Transverse colon (tissue), 4 donors: Measurements from ENCODE around the gene ELK3. TPM values are rescaled to one million over a fixed set of nuclear protein-coding genes. Genes with fewer than 3 reads are reported as not detected.

Experiments used
- DNase-seq: peaks from one replicate; pipeline ENCODE4 v3.0.0-alpha.2; 2019
- H3K27ac ChIP-seq, 4 donors: fragments of 200-600 bp; sonication (generic); 2 replicates each; pipeline ENCODE4 v1.5.1; 2016 to 2018; ENCODE audit warnings: inconsistent platforms in 4 of 4
- H3K27me3 ChIP-seq: fragments of 200-600 bp; sonication (generic); 2 replicates; pipeline ENCODE4 v1.5.1; 2017; ENCODE audit warnings: inconsistent platforms
- H3K36me3 ChIP-seq, 4 donors: fragments of 200-600 bp; sonication (generic); 2 replicates each; pipeline ENCODE4 v1.5.1; 2017 to 2019; ENCODE audit warnings: inconsistent platforms in 4 of 4
- H3K4me1 ChIP-seq, 4 donors: fragments of 200-600 bp; sonication (generic); 2 replicates each; pipeline ENCODE4 v1.5.1; 2017 to 2020; ENCODE audit warnings: inconsistent platforms in 4 of 4
- H3K4me3 ChIP-seq, 4 donors: fragments of 200-600 bp; sonication (generic); 1 replicate in 1 of 4; 2 replicates in 3 of 4; pipeline versions ENCODE4 v1.5.1 to v1.6.1; 2017 to 2019; ENCODE audit warnings: inconsistent platforms in 4 of 4
- H3K9me3 ChIP-seq, 2 donors: fragments of 200-600 bp; sonication (generic); 2 replicates each; pipeline ENCODE4 v1.5.1; 2017 to 2019; ENCODE audit warnings: inconsistent platforms in 2 of 2
- CTCF ChIP-seq, 5 experiments: fragments of 200-600 bp in 3 of 5; fragments of 450-650 bp in 2 of 5; sonication (generic) in 3 of 5; IDR thresholded peaks; 1 replicate in 2 of 5; 2 replicates in 3 of 5; pipeline ENCODE4 v1.5.1; 2016 to 2017; ENCODE audit warnings: antibody characterized with exemption in 5 of 5, inconsistent platforms in 3 of 5, mild to moderate bottlenecking in 2 of 5, moderate library complexity in 1 of 5
- EP300 ChIP-seq: sonication (generic); formaldehyde crosslinking; IDR thresholded peaks from one replicate; pipeline ENCODE4 v1.6.1; 2017; ENCODE audit warnings: antibody characterized with exemption, low read depth
- POLR2A ChIP-seq: fragments of 450-650 bp; IDR thresholded peaks from one replicate; pipeline ENCODE4 v1.6.1; 2016; ENCODE audit warnings: antibody characterized with exemption, mild to moderate bottlenecking, moderate library complexity
- POLR2AphosphoS5 ChIP-seq, 3 donors: sonication (generic); formaldehyde crosslinking; IDR thresholded peaks; one replicate each; pipeline ENCODE4 v1.6.1; 2016; ENCODE audit warnings: antibody characterized with exemption in 3 of 3
- WGBS, 2 donors: methylation state at CpG; one replicate each; pipeline ENCODE4 v1.1.5; 2018; ENCODE audit warnings: low coverage in 1 of 2; 5-methylcytosine and 5-hydroxymethylcytosine counted together
- in situ Hi-C, 4 donors: fragments of 200-750 bp; cut with MboI; loops; one replicate each; pipeline versions ENCODE4 v1.15.0 to v1.15.1; 2017; ENCODE audit warnings: low sequenced_read_pairs in 3 of 4, low pct_ligation_motif_present in 1 of 4, low pct_unique_long_range_greater_than_20kb in 1 of 4
- intact Hi-C: fragments of 100-400 bp; cut with DNase I; formaldehyde crosslinking; loops from one replicate; pipeline ENCODE4 v1.15.1; 2023; ENCODE audit warnings: low total_unique reads
- total RNA-seq, 4 donors: library from RNA; depleted of rRNA; stranded (reverse); fragments of >200 nt; gene quantifications; one replicate each; pipeline ENCODE4 v1.1.0, GENCODE V29; 2016

ELK3 gene
- total RNA-seq, 4 donors from 2014 or later: 2.2 to 11.3 (median 5.3) TPM

GRCh38 chr12:96247563-96247962, 53.4 kb downstream of the ELK3 start:
- H3K27ac ChIP-seq: no peak overlapping the region
- no peaks in the 10 kb centered on the region for H3K9me3 ChIP-seq
- peaks cover 2 to 13% (median 5%) of the 10 kb centered on the region in 4 donors for H3K4me1 ChIP-seq
- intact Hi-C loops: no loop called here
- 85 to 97% methylated on average over 6 to 13 of the region's 13 CpGs for WGBS, 2 donors
- in situ Hi-C loops: no loop called here
- no peak overlapping the region for H3K4me3 ChIP-seq
- no peak for DNase-seq
- no peak for TF ChIP-seq EP300
- no peak for TF ChIP-seq POLR2AphosphoS5 (IDR thresholded peaks at IDR 0.05)
- no peaks in the 10 kb centered on the region for H3K27me3 ChIP-seq
- peaks cover 0 to 11% (median 0%) of the 10 kb centered on the region in 4 donors for H3K36me3 ChIP-seq

- Histone ChIP-seq H3K27me3 (no peaks in the 10 kb centered on the region), H3K9me3 (no peaks in the 10 kb centered on the region), H3K27ac (peak overlapping the region in 3 of 4 donors; percentile 24 to 71 (median 52)), H3K36me3 (peaks cover 0 to 11% (median 0%) of the 10 kb centered on the region in 4 donors), H3K4me3 (no peak overlapping the region), H3K4me1 (peaks cover 0 to 8% (median 4%) of the 10 kb centered on the region in 4 donors)
- in situ Hi-C loops (no loop called here), intact Hi-C loops (no loop called here)
- 90% methylated on average over 17 of the region's 17 CpGs; no CpG with 5 or more reads in 1 of the 2 donors for WGBS, 2 donors
- TF ChIP-seq POLR2AphosphoS5 (IDR thresholded peaks at IDR 0.05) (no peak), CTCF (IDR thresholded peaks at IDR 0.05) (no peak), EP300 (no peak), POLR2A (no peak)
- DNase-seq: no peak
Observed at GRCh38 chr12:96248136-96248931, 54.2 kb downstream of the ELK3 start.

GRCh38 chr12:96249196-96250118, 55.3 kb downstream of the ELK3 start:
- no peaks in the 10 kb centered on the region for H3K9me3 ChIP-seq
- H3K27ac ChIP-seq: peak overlapping the region; percentile 24 to 71 (median 54)
- in situ Hi-C loops (no loop called here), intact Hi-C loops (no loop called here)
- 76% methylated on average over 16 of the region's 16 CpGs; no CpG with 5 or more reads in 1 of the 2 donors for WGBS, 2 donors
- H3K4me3 ChIP-seq: no peak overlapping the region
- peaks cover 0 to 13% (median 4%) of the 10 kb centered on the region in 4 donors for H3K4me1 ChIP-seq
- H3K36me3 ChIP-seq: peaks cover 0 to 11% (median 0%) of the 10 kb centered on the region in 4 donors
- H3K27me3 ChIP-seq: no peaks in the 10 kb centered on the region
- DNase-seq: peak; percentile 37
- TF ChIP-seq POLR2AphosphoS5 (IDR thresholded peaks at IDR 0.05): peak; percentile 41 to 51 (median 46)
- no peak for TF ChIP-seq EP300
- no peak for TF ChIP-seq POLR2A
- TF ChIP-seq CTCF (IDR thresholded peaks at IDR 0.05): no peak

- peaks cover 0 to 11% (median 0%) of the 10 kb centered on the region in 4 donors for H3K36me3 ChIP-seq
- H3K4me3 ChIP-seq: no peak overlapping the region
- no peaks in the 10 kb centered on the region for H3K9me3 ChIP-seq
- intact Hi-C loops (no loop called here), in situ Hi-C loops (no loop called here)
- TF ChIP-seq CTCF (IDR thresholded peaks at IDR 0.05): no peak
- no peak for TF ChIP-seq POLR2AphosphoS5 (IDR thresholded peaks at IDR 0.05)
- no peak for TF ChIP-seq EP300
- TF ChIP-seq POLR2A: no peak
- no peak for DNase-seq
- WGBS, 2 donors: 89% methylated on average over 7 of the region's 7 CpGs; no CpG with 5 or more reads in 1 of the 2 donors
- peak overlapping the region; percentile 24 to 71 (median 54) for H3K27ac ChIP-seq
- no peaks in the 10 kb centered on the region for H3K27me3 ChIP-seq
- peaks cover 0 to 13% (median 4%) of the 10 kb centered on the region in 4 donors for H3K4me1 ChIP-seq
Observed at GRCh38 chr12:96250119-96250685, 56.0 kb downstream of the ELK3 start.
